Stimulated activated CD8-positive, alpha-beta memory T cell treated with anti-CD3 and anti-CD28 coated beads, Interleukin-15, amount 100 ng/mL, for 1 hour (primary cell): Measurements from ENCODE around the gene HCN3.

Source experiments
- DNase-seq: peaks from one replicate; pipeline ENCODE4 v3.0.0-alpha.2; 2020; ENCODE audit warnings: low read depth

HCN3 gene

GRCh38 chr1:155254228-155254713, 23.0 kb upstream of the HCN3 start:
- no peak for DNase-seq

- no peak for DNase-seq
These were observed 22.5 kb upstream of the HCN3 start for GRCh38 chr1:155254714-155255242.

GRCh38 chr1:155255243-155256007, 21.8 kb upstream of the HCN3 start, which contains the start of gene ENTREP3:
TSS of gene ENTREP3 (minus strand) at chr1:155255483. CDS start at chr1:155254877, 606 bp downstream.
- DNase-seq, result peak; percentile 54

GRCh38 chr1:155256058-155256852, 21.0 kb upstream of the HCN3 start:
- no peak for DNase-seq

- no peak for DNase-seq
These were observed 17.0 kb upstream of the HCN3 start for GRCh38 chr1:155260276-155260675.

GRCh38 chr1:155261493-155261851, 15.8 kb upstream of the HCN3 start:
- DNase-seq, result no peak

GRCh38 chr1:155261852-155262673, 15.2 kb upstream of the HCN3 start, which contains the start of gene SCAMP3:
TSS of gene SCAMP3 (minus strand) at chr1:155262360. CDS start at chr1:155262151, 209 bp downstream.
- DNase-seq, result peak; percentile 65

- no peak for DNase-seq
These were observed 14.2 kb upstream of the HCN3 start for GRCh38 chr1:155263067-155263466.

GRCh38 chr1:155266553-155266952, 10.7 kb upstream of the HCN3 start:
- DNase-seq, result no peak

- DNase-seq, result no peak
These were observed 9.9 kb upstream of the HCN3 start for GRCh38 chr1:155267373-155267772.

GRCh38 chr1:155268630-155269029, 8.6 kb upstream of the HCN3 start:
- no peak for DNase-seq

GRCh38 chr1:155269381-155269780, 7.9 kb upstream of the HCN3 start:
- DNase-seq, result no peak

- no peak for DNase-seq
These were observed 4.6 kb upstream of the HCN3 start for GRCh38 chr1:155272466-155273342.

- peak; percentile 89 for DNase-seq
These were observed 3.7 kb upstream of the HCN3 start, which contains the start of gene CLK2 for GRCh38 chr1:155273343-155274245. TSS of gene CLK2 (minus strand) at chr1:155273504. CDS start at chr1:155270977, 2,527 bp downstream.

- peak; percentile 49 for DNase-seq
These were observed 832 bp downstream of the HCN3 start for GRCh38 chr1:155277902-155278688.

GRCh38 chr1:155278689-155279160, 1.5 kb downstream of the HCN3 start:
- no peak for DNase-seq

GRCh38 chr1:155279268-155279667, 2.0 kb downstream of the HCN3 start:
- no peak for DNase-seq

GRCh38 chr1:155282488-155283091, 5.3 kb downstream of the HCN3 start:
- DNase-seq, result no peak
